PFSK-1 (cell line): ENCODE results near the gene FBXO21.

Source experiments
- FOXP2 ChIP-seq: optimal IDR thresholded peaks from 2 replicates; pipeline ENCODE3; 2011; ENCODE audit warnings: borderline replicate concordance, control low read depth, inconsistent platforms; ENCODE audit not compliant: insufficient read depth; ENCODE audit errors: extremely low read length, extremely low read depth
- POLR2AphosphoS5 ChIP-seq: IDR thresholded peaks from 2 replicates; pipeline ENCODE4 v1.6.1; 2012; ENCODE audit warnings: low read depth, mild to moderate bottlenecking, control low read depth, low read length, moderate library complexity
- SIN3A ChIP-seq: IDR thresholded peaks from 2 replicates; pipeline ENCODE4 v1.6.1; 2012; ENCODE audit warnings: mild to moderate bottlenecking, low read length, moderate library complexity, borderline replicate concordance; ENCODE audit not compliant: insufficient read depth
- TAF1 ChIP-seq: IDR thresholded peaks from 2 replicates; pipeline ENCODE4 v1.6.1; 2012; ENCODE audit warnings: low read length, control low read depth, borderline replicate concordance; ENCODE audit not compliant: insufficient read depth
- TF ChIP-seq, protein P1 (sequence below), 2 experiments: IDR thresholded peaks; 2 replicates each; pipeline versions ENCODE4 v1.6.1 to v1.8.0; 2011 to 2012; ENCODE audit warnings: low read depth in 2 of 2, low read length in 2 of 2, control low read depth in 1 of 2, inconsistent platforms in 1 of 2, mild to moderate bottlenecking in 1 of 2, moderate library complexity in 1 of 2; ENCODE audit not compliant: insufficient read depth in 1 of 2

The FBXO21 gene

DNA sequence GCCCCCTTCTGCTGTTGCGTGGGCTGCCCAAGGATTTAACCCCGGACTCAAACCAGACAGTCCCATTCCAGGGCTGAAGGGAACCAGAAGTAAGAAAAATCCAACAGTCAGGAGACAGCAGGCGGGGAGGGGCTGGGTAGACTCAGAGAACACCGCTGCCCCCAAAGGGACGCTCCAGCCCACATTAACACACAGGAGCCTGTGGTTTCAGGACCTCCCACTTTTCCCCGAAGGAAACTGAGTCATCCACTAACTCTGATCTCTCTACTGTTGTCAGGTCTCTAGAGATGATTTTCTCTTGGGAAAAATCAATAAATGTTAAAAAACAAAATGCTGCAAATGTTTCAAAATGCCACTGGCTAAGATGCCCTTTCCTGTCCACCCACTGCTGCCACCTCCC is 41.6 kb downstream of the FBXO21 start:
- TF ChIP-seq POLR2AphosphoS5 (no peak), FOXP2 (no peak), SIN3A (no peak), TAF1 (no peak)
- TF ChIP-seq, protein P1, sequence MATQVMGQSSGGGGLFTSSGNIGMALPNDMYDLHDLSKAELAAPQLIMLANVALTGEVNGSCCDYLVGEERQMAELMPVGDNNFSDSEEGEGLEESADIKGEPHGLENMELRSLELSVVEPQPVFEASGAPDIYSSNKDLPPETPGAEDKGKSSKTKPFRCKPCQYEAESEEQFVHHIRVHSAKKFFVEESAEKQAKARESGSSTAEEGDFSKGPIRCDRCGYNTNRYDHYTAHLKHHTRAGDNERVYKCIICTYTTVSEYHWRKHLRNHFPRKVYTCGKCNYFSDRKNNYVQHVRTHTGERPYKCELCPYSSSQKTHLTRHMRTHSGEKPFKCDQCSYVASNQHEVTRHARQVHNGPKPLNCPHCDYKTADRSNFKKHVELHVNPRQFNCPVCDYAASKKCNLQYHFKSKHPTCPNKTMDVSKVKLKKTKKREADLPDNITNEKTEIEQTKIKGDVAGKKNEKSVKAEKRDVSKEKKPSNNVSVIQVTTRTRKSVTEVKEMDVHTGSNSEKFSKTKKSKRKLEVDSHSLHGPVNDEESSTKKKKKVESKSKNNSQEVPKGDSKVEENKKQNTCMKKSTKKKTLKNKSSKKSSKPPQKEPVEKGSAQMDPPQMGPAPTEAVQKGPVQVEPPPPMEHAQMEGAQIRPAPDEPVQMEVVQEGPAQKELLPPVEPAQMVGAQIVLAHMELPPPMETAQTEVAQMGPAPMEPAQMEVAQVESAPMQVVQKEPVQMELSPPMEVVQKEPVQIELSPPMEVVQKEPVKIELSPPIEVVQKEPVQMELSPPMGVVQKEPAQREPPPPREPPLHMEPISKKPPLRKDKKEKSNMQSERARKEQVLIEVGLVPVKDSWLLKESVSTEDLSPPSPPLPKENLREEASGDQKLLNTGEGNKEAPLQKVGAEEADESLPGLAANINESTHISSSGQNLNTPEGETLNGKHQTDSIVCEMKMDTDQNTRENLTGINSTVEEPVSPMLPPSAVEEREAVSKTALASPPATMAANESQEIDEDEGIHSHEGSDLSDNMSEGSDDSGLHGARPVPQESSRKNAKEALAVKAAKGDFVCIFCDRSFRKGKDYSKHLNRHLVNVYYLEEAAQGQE (IDR thresholded peaks at IDR 0.05; ENCODE audit: insufficient read depth in 1 of 2, low read depth in 2 of 2, low read length in 2 of 2) = no peak

DNA sequence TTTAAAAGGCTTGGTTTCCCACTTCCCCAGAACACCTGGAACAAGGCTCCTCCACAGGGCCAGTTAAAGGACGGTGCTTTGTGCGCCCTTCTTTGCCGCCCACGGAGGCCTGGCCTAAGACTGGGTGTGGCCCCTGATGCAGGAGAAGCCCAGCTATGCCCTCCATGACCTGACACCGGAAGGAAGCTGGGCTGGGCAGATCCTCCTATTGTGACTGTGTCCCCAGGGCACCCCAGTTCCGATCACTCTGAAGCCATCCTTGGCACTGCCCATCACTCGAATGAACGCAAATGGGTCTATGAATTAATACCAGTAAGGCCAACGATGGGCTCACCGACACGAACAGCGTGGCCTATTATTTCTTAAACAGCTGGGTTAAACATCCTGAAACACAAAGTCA is 42.6 kb downstream of the FBXO21 start:
- TF ChIP-seq TAF1 (no peak), SIN3A (no peak), POLR2AphosphoS5 (no peak), FOXP2 (no peak)
- TF ChIP-seq, protein P1 (IDR thresholded peaks at IDR 0.05; ENCODE audit: insufficient read depth in 1 of 2, low read depth in 2 of 2, low read length in 2 of 2) = no peak

DNA sequence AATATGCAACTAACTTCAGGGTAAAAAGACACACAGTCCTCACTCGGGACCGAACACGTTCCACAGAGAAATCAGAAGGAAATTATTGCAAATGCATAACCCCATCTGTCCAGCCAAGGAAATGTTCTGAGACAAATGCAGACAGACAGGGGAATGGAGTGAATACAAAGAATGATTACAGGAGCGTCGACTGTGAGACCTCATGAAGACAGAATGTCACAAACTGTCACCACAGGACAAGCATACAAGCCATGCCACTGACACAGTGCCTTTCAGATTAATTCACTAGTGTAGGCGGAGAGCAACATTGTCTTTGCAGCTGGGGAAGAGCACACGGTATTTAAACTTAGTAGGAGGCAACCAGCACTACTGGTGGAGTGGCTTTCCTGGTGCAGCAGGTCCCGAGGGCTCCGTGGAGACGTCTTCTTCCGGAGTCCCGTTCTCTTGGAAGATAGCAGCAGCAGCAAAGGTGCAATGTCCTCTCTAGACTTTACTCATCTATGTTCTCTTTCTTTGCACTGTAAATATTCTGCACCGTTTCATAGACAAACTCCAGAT is 44.6 kb downstream of the FBXO21 start:
- TF ChIP-seq, protein P1 (IDR thresholded peaks at IDR 0.05; ENCODE audit: insufficient read depth in 1 of 2, low read depth in 2 of 2, low read length in 2 of 2) = no peak
- TF ChIP-seq TAF1 = no peak

DNA sequence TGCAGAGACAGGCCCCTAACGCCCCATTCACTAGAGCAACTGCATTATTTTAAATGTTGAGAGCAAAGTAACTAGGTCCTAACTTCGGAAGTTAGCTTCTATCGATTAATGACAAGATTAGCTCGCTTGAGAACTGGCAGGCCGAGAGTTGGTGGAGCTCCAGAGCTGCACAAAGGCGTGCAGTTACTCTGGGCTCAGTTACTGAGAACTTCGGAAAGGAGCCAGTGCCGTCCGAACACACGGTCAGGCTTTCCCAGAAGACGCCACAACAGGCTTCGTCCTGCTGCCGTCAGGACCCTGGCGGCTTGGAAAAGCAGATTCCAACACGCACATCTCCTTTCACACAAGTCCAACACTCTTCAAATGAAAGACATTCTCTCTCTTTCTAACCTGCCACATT is 45.7 kb downstream of the FBXO21 start:
- no peak for TF ChIP-seq SIN3A

DNA sequence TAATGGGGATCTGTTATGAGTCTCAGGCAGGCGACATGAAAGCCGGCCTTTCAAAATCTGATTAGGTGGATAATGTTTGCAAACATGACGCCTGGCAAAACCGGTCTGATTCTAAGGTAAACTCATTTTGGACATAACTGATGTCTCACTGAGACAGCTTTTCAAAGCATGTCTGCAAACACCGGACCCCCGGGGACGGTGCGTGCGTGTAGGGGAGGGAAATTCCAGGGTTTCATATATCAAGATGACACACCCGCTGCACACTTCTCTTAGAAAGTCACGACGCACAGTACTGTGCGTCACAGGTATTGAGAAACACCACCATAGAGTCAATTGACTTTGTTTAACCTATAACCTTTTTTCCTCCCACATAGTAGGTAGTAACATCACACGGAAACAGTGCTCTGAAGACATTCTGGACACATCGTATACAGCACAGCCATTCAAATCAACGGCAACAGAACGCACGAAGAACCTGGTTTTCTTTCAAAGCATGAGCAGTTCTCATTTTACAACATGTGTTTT is 47.2 kb downstream of the FBXO21 start:
- TF ChIP-seq, protein P1 (IDR thresholded peaks at IDR 0.05; ENCODE audit: insufficient read depth in 1 of 2, low read depth in 2 of 2, low read length in 2 of 2) = no peak
- no peak for TF ChIP-seq POLR2AphosphoS5
- TF ChIP-seq FOXP2 = no peak
- no peak for TF ChIP-seq TAF1
- TF ChIP-seq SIN3A = no peak
